HCT116 (cell line): ENCODE data around the gene MFSD8. TPM values are rescaled to one million over a fixed set of nuclear protein-coding genes. Genes with fewer than 3 reads are reported as not detected.

Experiments used
- ATAC-seq: fragments of 200-7000 bp; cut with Tn5 transposase; 2 replicates; pipeline ENCODE4 v1.9.1; 2020; ENCODE audit warnings: mild to moderate bottlenecking, moderate library complexity
- BruUV-seq: library from RNA; stranded (reverse); fragments of 400-500 nt; replicated peaks from 2 replicates; lab custom pipeline; 2021; lab: Mats Ljungman, UMichigan
- CTCF ChIA-PET: fragments of 300-600 bp; sonication (Branson Sonifier 250); formaldehyde crosslinking; loops from one replicate; lab custom pipeline; 2021; ENCODE audit warnings: antibody characterized with exemption; lab: Charles Lee
- POLR2A ChIA-PET: fragments of 300-600, 350-600 bp; sonication (Branson Sonifier 250); formaldehyde crosslinking; loops from one replicate; lab custom pipeline; 2021; ENCODE audit warnings: antibody characterized with exemption; lab: Charles Lee
- RAD21 ChIA-PET, 2 experiments: fragments of 300-600 bp; sonication (Branson Sonifier 250); formaldehyde crosslinking; loops; one replicate each; lab custom pipeline; 2023; ENCODE audit warnings: low total read pairs in 2 of 2; ENCODE audit not compliant: uncharacterized antibody in 2 of 2, unreplicated experiment in 2 of 2, low non-redundant PET in 1 of 2; lab: Charles Lee
- DNase-seq: peaks from one replicate; pipeline ENCODE4 v3.0.0-alpha.2; 2010; ENCODE audit warnings: low read depth, low spot score
- H2AFZ ChIP-seq: fragments of 200-600 bp; shearing (Covaris generic), sonication (generic); 2 replicates; pipeline ENCODE4 v1.6.1; 2017; ENCODE audit warnings: low read depth, mixed run types, mixed read lengths, antibody characterized with exemption, low read length; ENCODE audit not compliant: poor library complexity, severe bottlenecking
- H3K27ac ChIP-seq: 2 replicates; pipeline ENCODE4 v1.5.1; 2012; ENCODE audit warnings: low read depth, low read length
- H3K27me3 ChIP-seq: fragments of 200-600 bp; sonication (generic); 2 replicates; pipeline ENCODE4 v1.6.1; 2016; ENCODE audit warnings: mixed run types, low read length, mixed read lengths; ENCODE audit not compliant: insufficient read depth
- H3K36me3 ChIP-seq, 2 experiments: fragments of 200-500 bp in 1 of 2; fragments of 200-600 bp in 1 of 2; sonication (Bioruptor generic) in 1 of 2; sonication (generic) in 1 of 2; 2 replicates each; pipeline versions ENCODE4 v1.5.1 to v1.6.1; 2014 to 2016; ENCODE audit warnings: low read length in 2 of 2, inconsistent platforms in 1 of 2, mixed read lengths in 1 of 2, mixed run types in 1 of 2; ENCODE audit not compliant: insufficient read depth in 2 of 2, control insufficient read depth in 1 of 2
- H3K4me1 ChIP-seq, 2 experiments: fragments of 200-600 bp in 1 of 2; sonication (generic) in 1 of 2; 2 replicates each; pipeline versions ENCODE4 v1.5.1 to v1.6.1; 2012 to 2017; ENCODE audit warnings: low read length in 2 of 2, inconsistent platforms in 1 of 2, mild to moderate bottlenecking in 1 of 2, mixed read lengths in 1 of 2, mixed run types in 1 of 2, moderate library complexity in 1 of 2; ENCODE audit not compliant: insufficient read depth in 2 of 2, control insufficient read depth in 1 of 2
- H3K4me2 ChIP-seq: fragments of 200-600 bp; sonication (generic); 2 replicates; pipeline ENCODE4 v1.6.1; 2017; ENCODE audit warnings: mixed run types, low read length, mixed read lengths
- H3K4me3 ChIP-seq, 2 experiments: fragments of 200-600 bp in 1 of 2; sonication (generic) in 1 of 2; replicated peaks in 1 of 2; 2 replicates each; pipeline ENCODE4 v1.5.1; 2011 to 2016; ENCODE audit warnings: low read length in 2 of 2, control low read depth in 1 of 2, low read depth in 1 of 2, mild to moderate bottlenecking in 1 of 2, mixed read lengths in 1 of 2, mixed run types in 1 of 2
- H3K79me2 ChIP-seq: fragments of 200-600 bp; sonication (generic); 2 replicates; pipeline ENCODE4 v1.6.1; 2017; ENCODE audit warnings: mild to moderate bottlenecking, mixed run types, low read length, moderate library complexity, mixed read lengths; ENCODE audit not compliant: insufficient read depth
- H3K9ac ChIP-seq: fragments of 200-600 bp; sonication (generic); 2 replicates; pipeline ENCODE4 v1.6.1; 2016; ENCODE audit warnings: low read length, mixed read lengths
- H3K9me2 ChIP-seq: fragments of 200-600 bp; sonication (generic), shearing (Covaris generic); 2 replicates; pipeline ENCODE4 v1.6.1; 2017; ENCODE audit warnings: mixed run types, mild to moderate bottlenecking, moderate library complexity; ENCODE audit not compliant: insufficient read depth
- H3K9me3 ChIP-seq, 2 experiments: fragments of 200-500 bp in 1 of 2; fragments of 200-600 bp in 1 of 2; sonication (Bioruptor generic) in 1 of 2; sonication (generic) in 1 of 2; 2 replicates each; pipeline ENCODE4 v1.6.1; 2014 to 2017; ENCODE audit warnings: low read length in 2 of 2, mixed read lengths in 2 of 2, inconsistent platforms in 1 of 2, low read depth in 1 of 2, mild to moderate bottlenecking in 1 of 2, mixed run types in 1 of 2, moderate library complexity in 1 of 2; ENCODE audit not compliant: control insufficient read depth in 1 of 2, insufficient read depth in 1 of 2
- H4K20me1 ChIP-seq: fragments of 200-600 bp; sonication (generic), shearing (Covaris generic); 2 replicates; pipeline ENCODE4 v1.6.1; 2017; ENCODE audit warnings: mixed run types, mild to moderate bottlenecking, moderate library complexity; ENCODE audit not compliant: insufficient read depth
- EGR1 ChIP-seq: IDR thresholded peaks from 2 replicates; pipeline ENCODE4 v1.6.1; 2012; ENCODE audit warnings: low read depth
- ELF1 ChIP-seq: IDR thresholded peaks from 2 replicates; pipeline ENCODE4 v1.6.1; 2012; ENCODE audit warnings: low read depth, borderline replicate concordance
- EZH2 ChIP-seq: fragments of 200-600 bp; sonication (generic); IDR thresholded peaks from 2 replicates; pipeline ENCODE4 v1.6.1; 2017; ENCODE audit warnings: antibody characterized with exemption, mixed run types
- EZH2phosphoT487 ChIP-seq: fragments of 200-600 bp; IDR thresholded peaks from 2 replicates; pipeline ENCODE4 v1.6.1; 2018; ENCODE audit warnings: antibody characterized with exemption, borderline replicate concordance
- FOSL1 ChIP-seq: IDR thresholded peaks from 2 replicates; pipeline ENCODE4 v1.6.1; 2012; ENCODE audit warnings: low read depth
- JUND ChIP-seq: IDR thresholded peaks from 2 replicates; pipeline ENCODE4 v1.6.1; 2012
- POLR2A ChIP-seq: IDR thresholded peaks from 2 replicates; pipeline ENCODE4 v1.7.0; 2011; ENCODE audit warnings: borderline replicate concordance; ENCODE audit not compliant: insufficient read depth, insufficient read length; ENCODE audit errors: extremely low read depth
- POLR2AphosphoS5 ChIP-seq: IDR thresholded peaks from 2 replicates; pipeline ENCODE4 v1.6.1; 2011; ENCODE audit warnings: mild to moderate bottlenecking, low read depth, low read length, moderate library complexity
- SIN3A ChIP-seq: IDR thresholded peaks from 2 replicates; pipeline ENCODE4 v1.6.1; 2012; ENCODE audit warnings: low read depth
- ZFX ChIP-seq: fragments of 450-650 bp; IDR thresholded peaks from 2 replicates; pipeline ENCODE4 v1.6.1; 2017
- ZNF274 ChIP-seq: fragments of 200-500 bp; sonication (Bioruptor generic); IDR thresholded peaks from 2 replicates; pipeline ENCODE4 v1.6.1; 2014; ENCODE audit warnings: mild to moderate bottlenecking, low read depth, low read length, inconsistent platforms
- intact Hi-C: fragments of 100-400 bp; cut with micrococcal nuclease; formaldehyde crosslinking; loops from 2 replicates; pipeline ENCODE4 v1.10.0; 2022
- total RNA-seq: library from RNA; stranded (reverse); gene quantifications from one replicate; pipeline ENCODE4 v1.2.1, GENCODE V29; 2021; ENCODE audit not compliant: unreplicated experiment
- TF ChIP-seq, protein P1 (sequence below): IDR thresholded peaks from 2 replicates; pipeline ENCODE4 v1.6.1; 2012
- TF ChIP-seq, protein P2 (sequence below): IDR thresholded peaks from 2 replicates; pipeline ENCODE4 v1.6.1; 2011; ENCODE audit warnings: mild to moderate bottlenecking, low read length, moderate library complexity; ENCODE audit not compliant: insufficient replicate concordance; ENCODE audit errors: extremely low read depth
- TF ChIP-seq, protein P3 (sequence below), 3 experiments: fragments of 200-600 bp in 1 of 3; sonication (generic) in 1 of 3; IDR thresholded peaks in 2 of 3; conservative IDR thresholded peaks in 1 of 3; 2 replicates each; pipeline ENCODE4 v1.5.1; 2012 to 2017; ENCODE audit warnings: low read depth in 2 of 3, low read length in 2 of 3, antibody characterized with exemption in 1 of 3, borderline replicate concordance in 1 of 3, control low read depth in 1 of 3, mild to moderate bottlenecking in 1 of 3, mixed read lengths in 1 of 3, mixed run types in 1 of 3, moderate library complexity in 1 of 3; ENCODE audit not compliant: insufficient read depth in 1 of 3

Gene MFSD8
- total RNA-seq, 1 experiment from 2014 or later = 17.1 TPM

DNA sequence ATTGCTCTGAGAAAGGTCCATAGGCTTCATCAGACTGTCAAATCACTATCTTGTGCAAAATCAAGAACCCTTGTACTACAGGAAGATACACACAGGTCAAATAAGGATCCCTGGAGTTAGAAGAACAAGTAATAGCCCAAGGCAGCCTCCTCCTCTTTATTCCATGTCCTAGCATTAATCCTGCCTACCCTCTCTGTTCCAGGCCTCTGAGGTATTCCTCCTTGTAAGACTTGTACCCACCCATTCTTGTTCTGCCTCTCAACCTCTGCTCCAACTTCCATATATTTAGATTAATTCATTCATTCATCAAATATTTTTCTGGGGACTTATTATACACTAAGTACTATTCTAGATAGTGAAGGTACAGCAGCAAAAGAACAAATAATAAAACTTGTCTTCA is 94.7 kb downstream of the MFSD8 start:
- H3K4me1 ChIP-seq = peaks cover 7 to 11% of the 10 kb centered on the region in 2 experiments; a peak in 3 of 4 replicates
- no peaks in the 10 kb centered on the region for H3K9me2 ChIP-seq
- TF ChIP-seq EGR1 = no peak
- TF ChIP-seq, protein P1, sequence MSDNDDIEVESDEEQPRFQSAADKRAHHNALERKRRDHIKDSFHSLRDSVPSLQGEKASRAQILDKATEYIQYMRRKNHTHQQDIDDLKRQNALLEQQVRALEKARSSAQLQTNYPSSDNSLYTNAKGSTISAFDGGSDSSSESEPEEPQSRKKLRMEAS = no peak
- TF ChIP-seq POLR2AphosphoS5 = no peak
- TF ChIP-seq SIN3A = no peak
- TF ChIP-seq EZH2 = no peak
- TF ChIP-seq, protein P2, sequence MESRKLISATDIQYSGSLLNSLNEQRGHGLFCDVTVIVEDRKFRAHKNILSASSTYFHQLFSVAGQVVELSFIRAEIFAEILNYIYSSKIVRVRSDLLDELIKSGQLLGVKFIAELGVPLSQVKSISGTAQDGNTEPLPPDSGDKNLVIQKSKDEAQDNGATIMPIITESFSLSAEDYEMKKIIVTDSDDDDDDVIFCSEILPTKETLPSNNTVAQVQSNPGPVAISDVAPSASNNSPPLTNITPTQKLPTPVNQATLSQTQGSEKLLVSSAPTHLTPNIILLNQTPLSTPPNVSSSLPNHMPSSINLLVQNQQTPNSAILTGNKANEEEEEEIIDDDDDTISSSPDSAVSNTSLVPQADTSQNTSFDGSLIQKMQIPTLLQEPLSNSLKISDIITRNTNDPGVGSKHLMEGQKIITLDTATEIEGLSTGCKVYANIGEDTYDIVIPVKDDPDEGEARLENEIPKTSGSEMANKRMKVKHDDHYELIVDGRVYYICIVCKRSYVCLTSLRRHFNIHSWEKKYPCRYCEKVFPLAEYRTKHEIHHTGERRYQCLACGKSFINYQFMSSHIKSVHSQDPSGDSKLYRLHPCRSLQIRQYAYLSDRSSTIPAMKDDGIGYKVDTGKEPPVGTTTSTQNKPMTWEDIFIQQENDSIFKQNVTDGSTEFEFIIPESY = no peak
- no peak for TF ChIP-seq EZH2phosphoT487
- no peak for TF ChIP-seq ELF1
- TF ChIP-seq, protein P3, sequence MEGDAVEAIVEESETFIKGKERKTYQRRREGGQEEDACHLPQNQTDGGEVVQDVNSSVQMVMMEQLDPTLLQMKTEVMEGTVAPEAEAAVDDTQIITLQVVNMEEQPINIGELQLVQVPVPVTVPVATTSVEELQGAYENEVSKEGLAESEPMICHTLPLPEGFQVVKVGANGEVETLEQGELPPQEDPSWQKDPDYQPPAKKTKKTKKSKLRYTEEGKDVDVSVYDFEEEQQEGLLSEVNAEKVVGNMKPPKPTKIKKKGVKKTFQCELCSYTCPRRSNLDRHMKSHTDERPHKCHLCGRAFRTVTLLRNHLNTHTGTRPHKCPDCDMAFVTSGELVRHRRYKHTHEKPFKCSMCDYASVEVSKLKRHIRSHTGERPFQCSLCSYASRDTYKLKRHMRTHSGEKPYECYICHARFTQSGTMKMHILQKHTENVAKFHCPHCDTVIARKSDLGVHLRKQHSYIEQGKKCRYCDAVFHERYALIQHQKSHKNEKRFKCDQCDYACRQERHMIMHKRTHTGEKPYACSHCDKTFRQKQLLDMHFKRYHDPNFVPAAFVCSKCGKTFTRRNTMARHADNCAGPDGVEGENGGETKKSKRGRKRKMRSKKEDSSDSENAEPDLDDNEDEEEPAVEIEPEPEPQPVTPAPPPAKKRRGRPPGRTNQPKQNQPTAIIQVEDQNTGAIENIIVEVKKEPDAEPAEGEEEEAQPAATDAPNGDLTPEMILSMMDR (IDR thresholded peaks at IDR 0.05 in 2 of 3, conservative IDR thresholded peaks at IDR 0.05 in 1 of 3; ENCODE audit: borderline replicate concordance in 1 of 3, insufficient read depth in 1 of 3, low read depth in 2 of 3, low read length in 2 of 3) = no peak
- no peak for TF ChIP-seq POLR2A
- no peak for TF ChIP-seq ZFX
- no peak for TF ChIP-seq ZNF274
- no peak for TF ChIP-seq JUND
- TF ChIP-seq FOSL1 = no peak
- H3K9me3 ChIP-seq = no peaks in the 10 kb centered on the region
- no peaks in the 10 kb centered on the region for H3K27me3 ChIP-seq
- H3K27ac ChIP-seq = no peak overlapping the region
- DNase-seq (no peak), ATAC-seq (no peak)
- peaks cover 9% of the 10 kb centered on the region; the same call in 1 of the 2 replicates for H3K79me2 ChIP-seq
- BruUV-seq = no TSS peak
- H3K4me2 ChIP-seq = peak overlapping the region; percentile 17; the same call in 1 of the 2 replicates
- no peaks in the 10 kb centered on the region for H4K20me1 ChIP-seq
- CTCF ChIA-PET = no interaction called here
- RAD21 ChIA-PET = no interaction called here
- H3K36me3 ChIP-seq = no peaks in the 10 kb centered on the region
- intact Hi-C loops = no loop called here
- no peak overlapping the region for H2AFZ ChIP-seq
- POLR2A ChIA-PET = interaction anchor here (1.9 kb wide), 1 partner anchor 11 kb away, joined by 6 read pairs; the partner anchor contains the start of gene PLK4
- no peak overlapping the region for H3K4me3 ChIP-seq
- H3K9ac ChIP-seq = no peak overlapping the region
